H1 (cell line): ENCODE measurements around the gene CRYGD. TPM values are rescaled to one million over a fixed set of nuclear protein-coding genes. Genes with fewer than 3 reads are reported as not detected.

Experiments
- ATF2 ChIP-seq: IDR thresholded peaks from 2 replicates; pipeline ENCODE4 v1.6.1; 2012; ENCODE audit warnings: low read length, inconsistent platforms
- EZH2 ChIP-seq: fragments of 200-600 bp; sonication (generic); IDR thresholded peaks from 2 replicates; pipeline ENCODE4 v1.7.1; 2012; ENCODE audit warnings: low read depth, mild to moderate bottlenecking, moderate library complexity, low read length, inconsistent platforms; ENCODE audit not compliant: severe bottlenecking
- POLR2AphosphoS5 ChIP-seq: IDR thresholded peaks from 2 replicates; pipeline ENCODE4 v1.6.1; 2011; ENCODE audit warnings: low read depth, low read length
- SIN3A ChIP-seq, 2 experiments: IDR thresholded peaks in 1 of 2; conservative IDR thresholded peaks in 1 of 2; 2 replicates each; pipeline ENCODE4 v1.6.1; 2011 to 2012; ENCODE audit warnings: low read length in 2 of 2, improper control_type of control experiment in 1 of 2, low read depth in 1 of 2, mild to moderate bottlenecking in 1 of 2
- SP2 ChIP-seq: IDR thresholded peaks from 2 replicates; pipeline ENCODE4 v1.6.1; 2012; ENCODE audit warnings: mild to moderate bottlenecking, low read length, inconsistent platforms
- polyA plus RNA-seq, 7 experiments: library from polyadenylated mRNA; depleted of rRNA in 3 of 7; stranded (reverse) in 5 of 7; unstranded in 2 of 7; fragments of >200 nt in 5 of 7; fragments of 200-250 nt in 2 of 7; gene quantifications; 1 replicate in 5 of 7; 2 replicates in 1 of 7; 4 replicates in 1 of 7; pipeline versions ENCODE4 v1.2.1 to v1.2.3, GENCODE V29; 2011 to 2013; ENCODE audit warnings: missing spikeins in 2 of 7, mixed read lengths in 2 of 7
- total RNA-seq: library from RNA; stranded (reverse); fragmentation: NEBNext Ultra II Directional; extraction: Animal tissue kit (Norgen Biotek cat#: 25700); gene quantifications from 2 replicates; pipeline ENCODE4 v1.2.1, GENCODE V29; 2021

Gene CRYGD
- total and polyA plus RNA-seq, 2 of the 8 experiments (the other 6 are each of a cell fraction or from before 2014, with no cell fraction given), result 2.9 to 7.1 TPM

- TF ChIP-seq POLR2AphosphoS5, result no peak
- no peak for TF ChIP-seq SIN3A (conservative IDR thresholded peaks at IDR 0.05 in 1 of 2, IDR thresholded peaks at IDR 0.05 in 1 of 2; ENCODE audit: low read depth in 1 of 2, low read length in 2 of 2)
- TF ChIP-seq ATF2, result no peak
- TF ChIP-seq EZH2, result no peak
- TF ChIP-seq SP2, result no peak
Observed at GRCh38 chr2:208072250-208072892, 52.0 kb downstream of the CRYGD start (continued).

Other genes with a start within 250 kb of the CRYGD start
- gene PLEKHM3, start 99.0 kb downstream of the CRYGD start, total RNA-seq, result 4.6 and 5.8 TPM in 2 replicates
- gene PLEKHM3, start 99.0 kb downstream of the CRYGD start, polyA plus RNA-seq (2011; rRNA removed), result 2.3 and 2.6 TPM in 2 replicates
- gene CRYGC, start 5.3 kb upstream of the CRYGD start, total RNA-seq, result not detected in 2 replicates
- not detected in 2 replicates for gene CRYGC, start 5.3 kb upstream of the CRYGD start, polyA plus RNA-seq (2011; rRNA removed)
- not detected in 2 replicates for gene CRYGB, start 21.6 kb upstream of the CRYGD start, total RNA-seq
- gene CRYGB, start 21.6 kb upstream of the CRYGD start, polyA plus RNA-seq (2011; rRNA removed), result 0.30 and 0.38 TPM in 2 replicates
- not detected in 2 replicates for gene CRYGA, start 39.1 kb upstream of the CRYGD start, total RNA-seq
- gene CRYGA, start 39.1 kb upstream of the CRYGD start, polyA plus RNA-seq (2011; rRNA removed), result not detected in 2 replicates
- gene C2orf80, start 65.5 kb upstream of the CRYGD start, total RNA-seq, result 1.1 and 1.3 TPM in 2 replicates
- 0.41 and 0.97 TPM in 2 replicates for gene C2orf80, start 65.5 kb upstream of the CRYGD start, polyA plus RNA-seq (2011; rRNA removed)
- 379 and 398 TPM in 2 replicates for gene IDH1, start 130.5 kb upstream of the CRYGD start, total RNA-seq
- gene IDH1, start 130.5 kb upstream of the CRYGD start, polyA plus RNA-seq (2011; rRNA removed), result 115 and 174 TPM in 2 replicates
- 33.5 and 35.8 TPM in 2 replicates for gene PIKFYVE, start 141.7 kb upstream of the CRYGD start, total RNA-seq
- 7.4 and 8.8 TPM in 2 replicates for gene PIKFYVE, start 141.7 kb upstream of the CRYGD start, polyA plus RNA-seq (2011; rRNA removed)